ENCODE results near the gene FAM170A. TPM values are rescaled to one million over a fixed set of nuclear protein-coding genes. Genes with fewer than 3 reads are reported as not detected.

Gene FAM170A
- 1 to 10 TPM in 1 of 2 donors, not detected in 1; 2.2 TPM for total RNA-seq

- Histone ChIP-seq H3K27me3 (replicated peaks; ENCODE audit: insufficient read depth) (no peaks in the 10 kb centered on the region), H3K4me3 (no peak within 1 kb of the TSS), H3K27ac (no peak within 1 kb of the TSS), H3K36me3 (no peaks in the 10 kb centered on the region), H3K4me1 (ENCODE audit: control insufficient read depth in 1 of 2, low read depth in 2 of 2) (no peaks in the 10 kb centered on the region), H3K9me3 (no peaks in the 10 kb centered on the region)
- DNase-seq (ENCODE audit: low spot score) (no peak), ATAC-seq (ENCODE audit: insufficient number of reproducible peaks, low FRiP score, low read depth) (no peak)
- no peak for TF ChIP-seq CTCF (IDR thresholded peaks at IDR 0.05)
These were observed at the start of gene FAM170A for GRCh38 chr5:119629339-119629738. Gene FAM170A (plus strand): TSS chr5:119629558. CDS start chr5:119629769, 211 bp downstream.

GRCh38 chr5:119582987-119583386 is 46.4 kb upstream of the FAM170A start:
- no peak for TF ChIP-seq CTCF (IDR thresholded peaks at IDR 0.05)
- ATAC-seq (ENCODE audit: insufficient number of reproducible peaks, low FRiP score, low read depth) (no peak), DNase-seq (ENCODE audit: low spot score) (no peak)
- Histone ChIP-seq H3K9me3 (no peaks in the 10 kb centered on the region), H3K27ac (no peak overlapping the region), H3K4me3 (no peak overlapping the region), H3K36me3 (no peaks in the 10 kb centered on the region), H3K4me1 (ENCODE audit: control insufficient read depth in 1 of 2, low read depth in 2 of 2) (peaks cover 0 to 6% of the 10 kb centered on the region in 2 donors), H3K27me3 (replicated peaks; ENCODE audit: insufficient read depth) (no peaks in the 10 kb centered on the region)

GRCh38 chr5:119583684-119584083 is 45.7 kb upstream of the FAM170A start:
- no peak for TF ChIP-seq CTCF (IDR thresholded peaks at IDR 0.05)
- Histone ChIP-seq H3K36me3 (no peaks in the 10 kb centered on the region), H3K4me3 (no peak overlapping the region), H3K27ac (no peak overlapping the region), H3K9me3 (no peaks in the 10 kb centered on the region), H3K4me1 (ENCODE audit: control insufficient read depth in 1 of 2, low read depth in 2 of 2) (peaks cover 0 to 6% of the 10 kb centered on the region in 2 donors), H3K27me3 (replicated peaks; ENCODE audit: insufficient read depth) (no peaks in the 10 kb centered on the region)
- DNase-seq (ENCODE audit: low spot score) (no peak), ATAC-seq (ENCODE audit: insufficient number of reproducible peaks, low FRiP score, low read depth) (no peak)

GRCh38 chr5:119596046-119596445 is 33.3 kb upstream of the FAM170A start:
- H3K4me1 ChIP-seq (ENCODE audit: control insufficient read depth in 1 of 2, low read depth in 2 of 2) = no peaks in the 10 kb centered on the region
- H3K27me3 ChIP-seq (replicated peaks; ENCODE audit: insufficient read depth) = no peaks in the 10 kb centered on the region
- peaks cover 3% of the 10 kb centered on the region for H3K9me3 ChIP-seq
- H3K4me3 ChIP-seq = no peak overlapping the region
- DNase-seq (ENCODE audit: low spot score) (no peak), ATAC-seq (ENCODE audit: insufficient number of reproducible peaks, low FRiP score, low read depth) (no peak)
- no peaks in the 10 kb centered on the region for H3K36me3 ChIP-seq
- H3K27ac ChIP-seq = no peak overlapping the region
- TF ChIP-seq CTCF (IDR thresholded peaks at IDR 0.05) = no peak

- TF ChIP-seq CTCF (IDR thresholded peaks at IDR 0.05) = no peak
- ATAC-seq (ENCODE audit: insufficient number of reproducible peaks, low FRiP score, low read depth) (no peak), DNase-seq (ENCODE audit: low spot score) (no peak)
- no peak overlapping the region for H3K27ac ChIP-seq
- H3K27me3 ChIP-seq (replicated peaks; ENCODE audit: insufficient read depth) = no peaks in the 10 kb centered on the region
- H3K4me1 ChIP-seq (ENCODE audit: control insufficient read depth in 1 of 2, low read depth in 2 of 2) = no peaks in the 10 kb centered on the region
- H3K36me3 ChIP-seq = no peaks in the 10 kb centered on the region
- peaks cover 3% of the 10 kb centered on the region for H3K9me3 ChIP-seq
- H3K4me3 ChIP-seq = no peak overlapping the region
These were observed 31.5 kb upstream of the FAM170A start for GRCh38 chr5:119597728-119598298.
